Stimulated activated CD8-positive, alpha-beta memory T cell treated with anti-CD3 and anti-CD28 coated beads, Interleukin-4, amount 100 ng/mL, for 4 hours (primary cell): ENCODE results near the gene HOXA3.

Experiments used
- DNase-seq, 2 donors: peaks; one replicate each; pipeline ENCODE4 v3.0.0-alpha.2; 2020; ENCODE audit warnings: low read depth in 2 of 2, low spot score in 1 of 2

Gene HOXA3

DNA sequence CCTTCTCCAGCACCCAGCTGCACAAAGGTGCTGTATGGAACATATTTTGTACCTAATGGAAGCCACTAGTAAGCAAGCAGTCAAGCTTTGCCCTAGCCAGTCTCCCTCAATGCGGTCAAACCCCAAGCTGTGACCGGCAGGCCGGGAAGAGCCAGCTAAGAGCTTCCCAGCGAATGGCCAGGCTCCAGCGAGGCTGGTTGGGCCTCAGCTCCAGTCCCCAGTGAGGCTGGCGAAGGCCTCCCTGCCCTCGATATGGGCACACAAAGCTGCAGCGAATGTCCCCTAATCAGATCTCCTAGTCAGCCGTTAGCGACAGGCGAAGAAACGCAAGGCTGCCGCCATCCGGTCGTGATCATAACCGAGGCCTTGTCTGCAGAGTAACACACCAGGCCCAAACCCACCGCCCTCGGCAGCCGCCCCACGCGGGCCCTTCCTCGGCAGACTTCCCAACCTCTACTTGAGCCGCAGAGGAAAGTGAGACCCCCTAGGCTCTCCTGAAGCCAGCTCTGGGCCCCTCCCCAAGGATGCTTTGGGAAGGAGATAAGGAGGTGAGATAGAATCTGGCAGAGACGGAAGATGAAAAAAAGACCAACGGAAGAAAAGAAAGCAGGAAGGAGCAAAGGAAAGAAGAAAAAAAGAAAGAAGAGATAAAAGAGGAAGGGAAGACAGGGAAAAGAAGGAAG, 16.0 kb upstream of the HOXA3 start:
- DNase-seq: no peak

DNA sequence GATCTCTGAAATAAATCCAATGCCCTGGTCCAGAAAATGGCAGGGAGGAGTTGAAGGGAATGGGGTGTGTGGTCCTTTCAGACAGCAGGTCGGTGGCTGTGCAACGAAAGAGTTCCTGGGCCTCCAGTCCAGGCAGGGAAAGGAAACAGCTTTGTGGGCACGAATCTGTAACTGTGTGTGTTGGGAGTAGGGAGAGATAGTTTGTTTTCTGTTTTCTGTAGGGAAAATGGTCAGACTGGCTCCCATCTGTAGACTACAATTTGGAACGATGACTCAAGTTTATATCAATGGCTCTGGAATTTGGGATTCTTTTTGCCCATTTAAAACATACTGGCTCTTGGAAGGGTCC, 15.5 kb upstream of the HOXA3 start:
- no peak for DNase-seq

DNA sequence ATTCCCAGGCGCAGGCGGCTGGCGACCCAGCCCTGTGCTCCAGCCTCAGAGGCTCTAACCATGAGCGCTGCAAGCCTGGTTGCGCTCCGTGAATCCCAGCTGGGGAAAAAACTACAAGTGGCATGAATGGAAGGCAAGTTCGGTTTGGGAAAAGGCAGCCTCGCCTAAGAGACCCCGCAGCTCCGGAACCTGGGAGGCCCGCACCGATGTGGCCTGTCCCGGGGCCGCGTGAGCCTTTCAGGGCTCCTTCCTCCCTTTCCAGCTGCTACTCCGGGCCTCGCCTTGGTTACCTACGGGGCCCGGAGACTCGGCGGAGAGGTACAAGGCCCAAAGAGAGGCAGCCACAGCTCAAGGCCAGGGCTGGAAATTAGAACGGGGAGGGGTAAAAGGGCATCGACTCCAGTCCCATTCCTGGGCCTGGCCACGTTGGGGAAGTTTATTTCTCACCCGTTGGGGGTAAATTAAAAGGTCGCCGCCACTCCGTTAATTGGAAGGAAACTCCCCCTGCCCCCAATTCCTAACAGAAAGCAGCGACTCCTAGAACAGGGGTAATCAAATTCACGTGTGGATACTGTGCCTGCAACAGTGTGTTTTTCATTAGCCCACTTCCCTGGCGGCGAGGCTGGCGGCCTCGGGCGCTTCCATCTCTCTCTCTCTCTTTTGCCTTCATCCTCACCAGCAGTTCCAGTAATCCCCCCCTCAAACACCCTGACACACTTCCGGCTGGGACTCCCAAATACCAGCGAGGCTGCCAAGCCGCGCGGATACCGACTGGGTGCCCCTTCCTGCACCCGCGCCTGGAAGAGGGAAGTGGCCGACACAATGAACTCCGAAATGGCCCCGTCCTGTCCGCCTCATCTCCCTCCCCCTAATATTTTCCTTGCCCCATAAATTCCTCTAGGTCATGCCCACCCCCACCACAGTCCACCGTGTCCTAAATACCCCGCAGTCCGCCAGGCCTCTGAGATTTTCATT, 14.4 kb upstream of the HOXA3 start:
- DNase-seq: no peak

DNA sequence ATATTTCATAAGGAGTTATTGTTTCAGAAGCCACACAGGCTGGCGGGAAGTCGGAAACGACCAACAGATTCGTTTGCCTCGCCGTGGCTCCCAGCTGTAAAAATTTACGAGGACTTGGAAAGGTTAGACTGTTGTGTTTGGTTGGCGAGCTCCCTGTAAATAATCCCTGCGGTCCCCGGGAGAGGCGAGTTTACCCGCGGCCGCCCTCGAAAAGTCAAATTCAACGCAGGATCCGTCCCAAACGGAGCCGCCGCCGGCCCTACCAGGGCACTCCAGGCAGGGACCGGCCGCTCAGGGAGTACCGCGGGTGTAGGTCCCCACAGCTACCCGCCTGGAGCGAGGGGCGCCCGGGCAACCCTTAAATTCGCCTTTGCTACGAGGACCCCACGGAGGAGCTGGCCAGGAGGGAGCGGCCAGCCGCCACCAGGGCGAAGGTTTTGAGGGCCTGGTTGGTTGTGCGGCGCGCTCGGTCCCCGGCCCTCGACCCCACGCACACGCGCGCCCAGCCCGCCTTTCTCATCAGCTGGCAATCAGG, 13.7 kb upstream of the HOXA3 start:
- no peak for DNase-seq

DNA sequence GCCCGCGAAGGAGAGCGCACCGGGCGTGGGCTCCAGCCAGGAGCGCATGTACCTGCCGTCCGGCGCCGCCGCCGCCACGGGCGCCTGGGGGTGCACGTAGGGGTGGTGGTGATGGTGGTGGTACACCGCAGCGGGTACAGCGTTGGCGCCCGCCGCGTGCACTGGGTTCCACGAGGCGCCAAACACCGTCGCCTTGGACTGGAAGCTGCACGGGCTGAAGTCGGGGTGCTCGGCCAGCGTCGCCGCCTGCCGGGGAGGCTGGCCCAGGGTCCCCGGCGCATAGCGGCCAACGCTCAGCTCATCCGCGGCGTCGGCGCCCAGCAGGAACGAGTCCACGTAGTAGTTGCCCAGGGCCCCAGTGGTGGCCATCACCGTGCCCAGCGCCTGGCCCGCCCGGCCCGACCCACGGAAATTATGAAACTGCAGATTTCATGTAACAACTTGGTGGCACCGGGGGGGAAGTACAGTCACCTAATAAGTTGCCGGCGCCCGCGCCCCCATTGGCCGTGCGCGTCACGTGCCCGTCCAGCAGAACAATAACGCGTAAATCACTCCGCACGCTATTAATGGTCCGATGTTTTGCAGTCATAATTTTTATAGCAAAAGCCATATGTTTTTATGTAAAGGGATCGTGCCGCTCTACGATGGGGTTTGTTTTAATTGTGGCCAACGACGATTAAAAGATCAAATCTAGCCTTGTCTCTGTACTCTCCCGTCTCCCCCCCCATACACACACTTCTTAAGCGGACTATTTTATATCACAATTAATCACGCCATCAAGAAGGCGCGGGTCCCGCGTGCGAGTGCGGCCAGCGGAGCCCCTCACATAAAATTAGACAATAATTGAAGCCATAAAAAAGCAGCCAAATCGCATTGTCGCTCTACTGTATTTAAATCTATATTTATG, 13.0 kb upstream of the HOXA3 start, which contains the start of gene HOXA9:
HOXA9 (minus strand) TSS at position 449 of the 907 bp plus-strand sequence; CDS start at position 369, 80 bp downstream.
- no peak for DNase-seq

DNA sequence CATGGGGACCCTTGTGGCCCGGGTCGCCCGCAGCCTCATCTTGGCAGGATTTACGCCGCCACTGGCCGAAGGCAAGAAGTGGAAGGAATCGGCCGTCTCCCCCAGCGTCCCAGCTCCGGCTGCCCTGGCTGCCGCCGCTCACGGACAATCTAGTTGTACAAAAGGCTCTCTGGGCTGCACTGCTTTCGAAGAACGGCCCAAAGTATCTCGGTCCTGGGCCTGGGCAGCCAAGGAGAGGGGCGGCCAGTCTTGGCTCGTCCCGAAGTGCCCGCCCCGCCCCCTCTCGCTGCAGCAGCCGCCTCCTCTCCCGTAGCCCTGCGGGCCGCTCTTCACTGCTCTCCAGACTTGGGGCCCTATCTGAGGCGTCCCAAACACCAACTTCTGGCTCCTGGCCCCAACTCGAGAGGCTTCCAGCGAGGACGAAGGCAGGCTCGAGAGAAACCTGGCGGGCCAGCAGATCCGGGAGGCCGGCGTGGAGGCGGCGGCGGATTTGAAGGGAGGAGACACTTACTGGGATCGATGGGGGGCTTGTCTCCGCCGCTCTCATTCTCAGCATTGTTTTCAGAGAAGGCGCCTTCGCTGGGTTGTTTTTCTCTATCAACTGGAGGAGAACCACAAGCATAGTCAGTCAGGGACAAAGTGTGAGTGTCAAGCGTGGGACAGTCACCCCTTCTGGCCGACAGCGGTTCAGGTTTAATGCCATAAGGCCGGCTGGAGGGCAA, 12.1 kb upstream of the HOXA3 start:
- no peak for DNase-seq

DNA sequence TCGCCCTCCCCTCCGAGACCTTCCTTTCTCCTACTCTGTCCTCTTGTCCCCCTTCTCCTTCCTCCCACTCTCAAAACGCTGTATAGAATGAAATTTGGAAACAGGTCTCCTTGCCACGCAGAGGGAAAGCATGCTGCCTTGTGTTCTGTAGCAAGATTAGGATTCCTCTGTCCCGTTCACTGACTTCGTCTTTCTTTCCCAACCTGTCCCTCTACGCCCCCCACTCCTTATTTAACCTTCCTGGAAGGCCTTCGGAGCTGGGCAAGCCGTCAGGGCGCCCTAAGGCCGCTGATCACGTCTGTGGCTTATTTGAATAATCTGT, 11.6 kb upstream of the HOXA3 start:
- DNase-seq: no peak

DNA sequence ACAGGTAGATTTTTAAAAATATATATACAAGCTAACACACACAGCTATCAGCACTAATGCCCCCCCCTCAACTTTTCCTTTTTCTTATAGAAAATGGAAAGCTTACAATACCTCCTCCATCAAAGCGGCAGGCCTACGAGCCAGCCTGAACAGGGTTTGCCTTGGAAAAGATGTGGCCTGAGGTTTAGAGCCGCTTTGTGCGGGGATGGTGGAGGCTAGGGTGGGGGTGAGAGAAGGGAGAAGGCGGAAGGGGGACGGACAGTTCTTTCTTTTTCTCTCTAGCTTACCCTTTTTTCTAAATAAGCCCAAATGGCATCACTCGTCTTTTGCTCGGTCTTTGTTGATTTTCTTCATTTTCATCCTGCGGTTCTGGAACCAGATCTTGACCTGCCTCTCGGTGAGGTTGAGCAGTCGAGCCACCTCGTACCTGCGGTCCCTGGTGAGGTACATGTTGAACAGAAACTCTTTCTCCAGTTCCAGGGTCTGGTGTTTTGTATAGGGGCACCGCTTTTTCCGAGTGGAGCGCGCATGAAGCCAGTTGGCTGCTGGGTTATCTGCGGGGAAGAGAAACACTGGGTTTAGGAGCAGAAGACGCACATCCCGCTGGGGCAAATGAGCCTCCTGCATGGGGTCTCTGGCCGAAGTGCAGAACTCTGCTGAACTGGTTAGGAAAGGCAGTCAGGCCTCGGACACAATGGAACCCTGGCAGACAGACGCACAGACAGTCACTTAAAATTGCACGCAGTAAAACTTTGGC, 11.1 kb upstream of the HOXA3 start:
- no peak for DNase-seq

DNA sequence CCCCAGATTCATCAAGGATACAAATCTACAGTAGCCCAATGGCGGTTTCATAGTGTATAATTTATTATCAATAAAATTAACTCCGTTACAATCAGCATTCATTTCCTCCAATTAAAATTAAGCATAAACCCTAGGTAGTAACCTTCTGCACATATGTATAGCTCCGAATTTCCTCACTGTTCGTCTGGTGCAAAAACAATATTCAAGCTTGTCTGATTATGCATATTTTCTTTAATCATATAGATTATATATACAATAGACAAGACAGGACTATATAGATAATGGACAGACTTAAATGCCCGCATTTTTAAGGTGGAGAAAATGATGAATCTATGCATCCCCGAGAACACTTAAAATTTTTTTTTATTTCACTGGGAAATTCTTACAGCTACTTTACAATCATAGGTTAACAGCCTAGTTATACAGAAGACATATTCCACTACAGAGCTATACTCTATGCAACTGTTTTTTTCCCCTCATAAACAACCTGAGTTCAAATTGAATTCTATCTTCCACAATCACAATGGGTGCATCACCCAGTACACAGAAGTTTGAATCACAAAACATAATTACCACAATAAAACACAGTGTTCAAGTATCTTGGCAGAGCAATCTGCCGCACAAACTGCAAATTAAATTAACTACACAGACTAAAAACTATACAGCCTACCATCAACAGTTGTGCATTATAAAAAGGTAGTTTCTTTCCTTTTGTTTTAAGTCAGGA, 10.3 kb upstream of the HOXA3 start:
- DNase-seq: no peak

DNA sequence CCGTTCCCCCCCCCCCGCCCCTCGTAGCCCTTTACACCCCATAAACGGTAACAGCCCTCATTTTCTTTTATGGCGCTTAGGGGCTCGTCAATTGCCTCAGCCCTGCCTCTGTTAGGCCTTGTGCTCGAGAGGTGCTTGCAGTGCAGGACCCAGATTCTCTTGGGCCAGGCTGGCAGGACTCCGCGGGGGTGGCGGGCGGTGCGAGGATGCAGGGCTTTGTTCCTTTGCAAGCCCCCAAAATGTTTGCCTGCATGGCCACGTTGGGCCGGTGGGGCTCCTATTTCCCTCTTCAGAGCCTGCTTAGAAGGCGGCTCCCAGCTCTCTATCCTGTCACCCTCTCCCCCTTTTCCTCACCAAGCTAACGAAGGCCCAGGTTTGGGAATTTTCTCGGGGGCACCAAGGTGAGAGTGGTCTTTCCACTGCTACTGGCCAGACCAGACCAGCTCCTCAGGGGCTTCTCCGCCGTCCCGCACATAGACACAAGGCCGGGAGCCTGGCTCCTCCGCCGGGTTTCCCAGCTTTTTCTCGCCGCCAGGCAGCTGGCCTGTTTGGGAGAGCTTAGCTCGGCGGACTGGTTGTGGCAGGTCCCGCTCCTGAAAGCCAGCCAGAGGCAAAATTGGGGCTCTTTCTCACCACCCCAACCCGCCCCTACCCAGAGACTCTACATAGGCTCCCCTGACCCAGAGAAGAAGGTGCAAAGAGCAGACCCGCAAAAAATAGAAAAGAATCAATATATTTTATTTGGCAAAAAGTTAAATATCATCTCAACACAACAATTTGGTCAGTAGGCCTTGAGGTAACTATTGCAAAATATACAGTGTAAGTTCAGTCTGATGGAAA, 9.6 kb upstream of the HOXA3 start:
- DNase-seq: no peak

DNA sequence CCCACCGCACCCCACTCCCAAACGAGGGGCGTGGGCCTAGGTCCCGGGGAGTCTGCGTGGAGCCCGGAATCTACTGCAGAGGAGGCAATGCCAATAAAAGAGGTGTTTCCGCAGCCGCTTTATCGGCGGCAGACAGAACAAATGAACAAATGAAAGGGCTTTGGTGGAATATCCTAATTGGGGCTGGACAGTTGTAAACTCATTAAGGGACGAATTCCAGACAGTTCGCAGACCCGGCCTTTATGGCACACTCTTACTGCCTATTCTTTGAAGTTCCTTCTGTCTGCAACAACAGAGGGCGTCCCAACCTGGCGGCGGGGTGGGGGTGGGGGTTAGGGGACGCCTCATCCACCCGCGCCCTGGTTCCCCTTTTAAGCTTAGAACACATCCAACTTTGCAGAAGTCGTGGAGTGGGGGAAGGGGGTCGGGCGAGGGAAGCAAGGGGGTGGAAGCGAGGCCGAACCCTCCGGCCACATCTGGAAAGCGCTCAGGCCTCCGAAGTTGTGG, 8.9 kb upstream of the HOXA3 start:
- no peak for DNase-seq

DNA sequence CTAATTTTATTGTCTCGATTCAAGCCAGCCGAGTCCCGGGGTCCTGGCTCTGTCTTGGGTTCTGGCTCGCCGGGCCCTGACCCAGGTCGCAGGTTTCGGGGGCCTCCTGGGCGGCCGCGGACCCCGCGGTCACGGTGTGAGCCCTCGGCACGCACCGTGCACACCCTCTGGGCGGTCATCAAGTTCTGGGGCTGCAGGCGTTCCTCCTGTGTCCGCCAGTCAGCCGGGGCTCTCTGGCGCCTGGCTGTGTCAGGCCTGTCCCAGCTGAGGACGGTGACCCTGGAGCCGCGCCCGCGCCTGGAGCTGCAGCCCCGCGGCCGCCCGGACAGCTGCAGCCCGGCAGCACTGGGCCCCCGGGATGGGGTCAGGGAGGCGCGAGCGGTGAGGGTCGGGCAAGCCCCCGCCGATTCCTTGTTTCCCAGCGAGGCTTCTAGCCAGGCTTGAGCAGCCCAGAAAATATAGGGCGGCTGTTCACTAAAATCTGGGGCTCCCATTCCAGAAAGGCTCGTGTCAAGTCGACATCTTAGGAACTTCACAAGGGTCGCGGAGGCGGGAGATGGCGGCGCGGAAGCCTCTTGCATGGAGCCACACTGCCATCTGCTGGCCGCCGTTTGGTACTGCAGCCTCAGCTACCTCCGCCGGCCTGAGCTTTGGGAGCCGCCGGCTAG, 8.3 kb upstream of the HOXA3 start:
- DNase-seq: peak; percentile 69 to 88

DNA sequence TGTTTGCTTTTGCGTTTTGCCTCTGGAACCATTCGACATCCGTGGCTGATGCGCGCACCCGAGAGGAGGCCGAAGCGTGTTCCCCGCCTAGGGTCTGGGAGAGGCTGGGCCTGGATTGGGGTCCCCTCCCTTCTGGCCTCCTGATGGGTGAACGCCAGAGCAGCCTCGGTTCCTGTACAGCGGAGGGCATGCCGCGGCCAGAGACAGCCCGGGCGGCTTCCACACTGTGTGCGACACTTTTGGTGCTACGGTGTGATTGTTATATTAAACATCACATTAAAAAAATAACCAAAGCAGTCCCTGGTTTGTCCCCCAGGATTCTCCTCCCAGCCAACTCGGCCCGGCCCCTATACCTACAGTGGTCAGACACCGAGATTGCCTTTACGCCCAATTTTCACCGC, 7.8 kb upstream of the HOXA3 start:
- DNase-seq: no peak

DNA sequence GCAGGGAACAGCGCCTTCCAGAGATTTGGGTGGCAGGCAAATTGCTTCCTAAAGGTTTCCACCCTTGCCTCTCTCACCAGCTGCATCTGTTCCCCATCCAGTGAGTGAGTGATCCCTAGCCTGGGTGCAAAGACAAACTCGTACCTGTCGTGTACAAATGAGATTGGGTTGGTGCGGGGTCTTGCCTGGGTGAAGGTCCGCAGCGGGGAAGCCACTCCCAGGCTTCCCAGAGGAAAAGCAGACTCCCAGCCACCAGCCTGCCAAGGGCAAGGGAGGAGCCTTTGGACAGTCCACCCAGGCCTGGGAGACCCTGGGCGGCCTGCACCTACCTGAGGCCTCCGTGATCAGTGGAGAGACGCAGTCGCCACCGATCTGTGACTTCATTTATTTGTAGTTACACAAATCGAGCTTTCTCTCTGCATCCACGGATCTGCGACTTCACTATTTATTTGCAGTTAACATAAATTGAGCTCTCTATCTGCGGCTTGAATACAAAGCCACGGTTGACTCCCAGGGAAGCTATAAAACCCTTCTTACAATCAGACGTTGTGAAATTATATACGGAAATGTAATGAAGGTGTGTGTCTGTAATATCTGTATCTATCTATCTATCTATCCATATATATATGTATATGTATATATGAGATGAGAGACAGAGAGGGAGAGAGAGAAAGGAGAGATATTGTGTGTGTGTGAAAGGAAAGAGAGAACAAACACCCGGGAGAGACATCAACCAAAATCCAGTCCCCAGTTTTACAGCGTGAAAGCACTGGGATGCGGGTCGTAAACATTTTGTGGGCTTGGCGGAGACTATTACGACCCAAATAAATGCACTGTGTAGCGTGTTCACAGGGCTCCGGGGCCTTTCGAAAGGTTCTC, 7.1 kb upstream of the HOXA3 start:
- DNase-seq: no peak

DNA sequence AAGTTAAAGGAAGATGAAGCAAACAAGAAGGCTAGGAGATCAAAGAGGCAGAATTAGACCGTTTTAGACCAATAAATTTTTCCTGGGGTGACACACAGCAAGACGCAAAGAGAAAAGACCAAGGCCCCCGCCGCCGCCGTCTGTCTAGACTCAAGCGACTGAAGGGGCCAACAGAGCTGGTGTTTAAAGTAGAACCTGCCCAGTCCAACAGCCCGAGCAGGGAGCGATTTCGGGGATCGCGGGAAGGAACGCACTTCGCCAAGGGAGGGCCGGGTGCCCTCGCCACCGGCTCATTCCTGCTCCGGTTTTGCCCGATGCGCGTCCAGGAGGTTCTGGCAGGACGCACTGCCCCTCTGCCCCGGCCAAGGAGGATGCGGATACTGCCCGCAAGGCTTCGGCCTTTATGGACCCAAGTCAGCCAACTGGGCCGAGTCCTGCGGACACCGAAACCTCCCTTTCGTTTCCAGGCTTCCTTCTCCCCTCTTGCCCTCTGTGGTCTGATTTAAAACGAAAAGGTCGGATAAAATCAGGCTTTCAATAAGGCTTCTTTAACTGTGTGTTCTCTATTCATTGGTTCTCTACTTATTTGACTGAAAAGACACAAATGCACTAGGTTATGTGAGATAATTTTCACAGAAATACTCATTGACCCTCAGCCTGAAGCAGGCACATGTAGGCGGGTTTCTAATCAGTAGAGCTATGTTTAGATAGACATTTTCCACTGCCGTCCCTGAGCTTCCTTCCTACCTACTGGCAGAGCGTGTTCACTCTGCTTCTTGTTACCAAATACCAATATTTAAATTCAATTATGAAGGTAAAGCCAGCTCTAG, 6.3 kb upstream of the HOXA3 start:
- DNase-seq: no peak
